Measurements from ENCODE around the gene SPRED3.
"Not testable (repeated sequence)": the region's sequence is repeated elsewhere in the genome, so short reads cannot be mapped to it uniquely, and the experiment has no call there.

The SPRED3 gene

GRCh38 chr19:38392707-38393308, 4.3 kb downstream of the SPRED3 start:
- no peak for DNase-seq

GRCh38 chr19:38394488-38394887, 6.0 kb downstream of the SPRED3 start:
- DNase-seq: peak; percentile 88

GRCh38 chr19:38395381-38396114, 7.1 kb downstream of the SPRED3 start:
- DNase-seq: peak; percentile 60

GRCh38 chr19:38399081-38399480, 10.6 kb downstream of the SPRED3 start:
- DNase-seq: no peak

- DNase-seq: no peak
Observed at GRCh38 chr19:38399537-38399936, 11.0 kb downstream of the SPRED3 start.

GRCh38 chr19:38400361-38400760, 11.9 kb downstream of the SPRED3 start:
- DNase-seq: no peak

GRCh38 chr19:38401148-38401547, 12.7 kb downstream of the SPRED3 start:
- no peak for DNase-seq

GRCh38 chr19:38402623-38402966, 14.1 kb downstream of the SPRED3 start:
- no peak for DNase-seq

- peak; percentile 97 for DNase-seq
Observed at GRCh38 chr19:38402967-38403674, 14.6 kb downstream of the SPRED3 start, which contains the start of gene FAM98C. FAM98C (plus strand) TSS chr19:38403093; CDS start chr19:38403154, 61 bp downstream.

- no peak for DNase-seq
Observed at GRCh38 chr19:38404858-38405257, 16.4 kb downstream of the SPRED3 start.

- DNase-seq: no peak
Observed at GRCh38 chr19:38405276-38405675, 16.8 kb downstream of the SPRED3 start.

- no peak for DNase-seq
Observed at GRCh38 chr19:38409631-38410133, 21.2 kb downstream of the SPRED3 start.

- DNase-seq: not testable (repeated sequence)
Observed at GRCh38 chr19:38410407-38410806, 21.9 kb downstream of the SPRED3 start.

- DNase-seq: no peak
Observed at GRCh38 chr19:38411041-38411712, 22.7 kb downstream of the SPRED3 start.

GRCh38 chr19:38411898-38412297, 23.4 kb downstream of the SPRED3 start:
- DNase-seq: not testable (repeated sequence)

- no peak for DNase-seq
Observed at GRCh38 chr19:38412491-38412890, 24.0 kb downstream of the SPRED3 start.

GRCh38 chr19:38412961-38413360, 24.5 kb downstream of the SPRED3 start:
- DNase-seq: no peak

GRCh38 chr19:38413416-38413815, 24.9 kb downstream of the SPRED3 start:
- no peak for DNase-seq

GRCh38 chr19:38417146-38417543, 28.6 kb downstream of the SPRED3 start:
- no peak for DNase-seq

- DNase-seq: peak; percentile 75
Observed at GRCh38 chr19:38417544-38418506, 29.3 kb downstream of the SPRED3 start.

GRCh38 chr19:38420935-38421334, 32.4 kb downstream of the SPRED3 start:
- DNase-seq: no peak

- no peak for DNase-seq
Observed at GRCh38 chr19:38421856-38422255, 33.4 kb downstream of the SPRED3 start.

All from activated CD4-positive, alpha-beta T cell treated with anti-CD3 and anti-CD28 coated beads for 48 hours (primary cell).